Keratinocyte (primary cell): ENCODE results near the gene MRPS7. TPM values are rescaled to one million over a fixed set of nuclear protein-coding genes. Genes with fewer than 3 reads are reported as not detected.
"Not testable (repeated sequence)": the region's sequence is repeated elsewhere in the genome, so short reads cannot be mapped to it uniquely, and the experiment has no call there.

Source experiments
- DNase-seq: peaks from one replicate; pipeline ENCODE4 v3.0.0-alpha.2; 2011; ENCODE audit warnings: low read depth, missing footprints, low spot score
- FAIRE-seq: peaks from 2 replicates; lab custom pipeline; 2011; peaks lifted over from hg19 to GRCh38; lab: Jason Lieb, UNC
- H2AFZ ChIP-seq: 2 replicates; pipeline ENCODE4 v1.6.0; 2012; ENCODE audit warnings: low read length, control low read depth, inconsistent platforms; ENCODE audit not compliant: control insufficient read depth
- H3K27ac ChIP-seq: 2 replicates; pipeline ENCODE4 v1.5.1; 2011; ENCODE audit warnings: low read length; ENCODE audit not compliant: control insufficient read depth, insufficient read depth
- H3K27me3 ChIP-seq: 3 replicates; pipeline ENCODE4 v1.6.0; 2011; ENCODE audit warnings: low read length; ENCODE audit not compliant: control insufficient read depth, insufficient read depth; ENCODE audit errors: extremely low read depth
- H3K36me3 ChIP-seq, 2 experiments: 2 replicates in 1 of 2; 3 replicates in 1 of 2; pipeline ENCODE4 v1.5.1; 2011; ENCODE audit warnings: low read length in 2 of 2, mild to moderate bottlenecking in 1 of 2; ENCODE audit not compliant: control insufficient read depth in 2 of 2, insufficient read depth in 2 of 2; ENCODE audit errors: extremely low read depth in 1 of 2
- H3K4me1 ChIP-seq: 3 replicates; pipeline ENCODE4 v1.5.1; 2011; ENCODE audit warnings: low read length; ENCODE audit not compliant: control insufficient read depth, insufficient read depth; ENCODE audit errors: extremely low read depth
- H3K4me2 ChIP-seq: 3 replicates; pipeline ENCODE4 v1.6.0; 2011; ENCODE audit warnings: low read depth, low read length; ENCODE audit not compliant: control insufficient read depth, insufficient read depth; ENCODE audit errors: extremely low read depth
- H3K4me3 ChIP-seq, 3 experiments: fragments of 200-600 bp in 1 of 3; sonication (generic) in 1 of 3; 2 replicates in 2 of 3; 3 replicates in 1 of 3; pipeline ENCODE4 v1.5.1; 2011 to 2016; ENCODE audit warnings: low read length in 3 of 3, mild to moderate bottlenecking in 3 of 3, control low read depth in 2 of 3, inconsistent platforms in 1 of 3, low read depth in 1 of 3, mixed read lengths in 1 of 3, mixed run types in 1 of 3, moderate library complexity in 1 of 3; ENCODE audit not compliant: control insufficient read depth in 2 of 3, insufficient read depth in 2 of 3; ENCODE audit errors: extremely low read depth in 1 of 3
- H3K79me2 ChIP-seq: 2 replicates; pipeline ENCODE4 v1.6.0; 2012; ENCODE audit warnings: low read length; ENCODE audit not compliant: control insufficient read depth, insufficient read depth
- H3K9ac ChIP-seq: 3 replicates; pipeline ENCODE4 v1.6.0; 2011; ENCODE audit warnings: low read length; ENCODE audit not compliant: control insufficient read depth, insufficient read depth; ENCODE audit errors: extremely low read depth
- H3K9me1 ChIP-seq: 3 replicates; pipeline ENCODE4 v1.6.0; 2011; ENCODE audit warnings: low read length; ENCODE audit not compliant: control insufficient read depth, insufficient read depth; ENCODE audit errors: extremely low read depth
- H3K9me3 ChIP-seq: 2 replicates; pipeline ENCODE4 v1.5.1; 2012; ENCODE audit warnings: low read depth, low read length; ENCODE audit not compliant: control insufficient read depth
- H4K20me1 ChIP-seq: 3 replicates; pipeline ENCODE4 v1.6.0; 2011; ENCODE audit warnings: low read length; ENCODE audit not compliant: control insufficient read depth, insufficient read depth; ENCODE audit errors: extremely low read depth
- CTCF ChIP-seq, 3 experiments: IDR thresholded peaks in 1 of 3; conservative IDR thresholded peaks in 1 of 3; optimal IDR thresholded peaks in 1 of 3; 2 replicates in 2 of 3; 3 replicates in 1 of 3; pipeline versions ENCODE3 to v1.5.1; 2011; ENCODE audit warnings: low read length in 3 of 3, mild to moderate bottlenecking in 3 of 3, moderate library complexity in 2 of 3, control low read depth in 1 of 3, inconsistent platforms in 1 of 3; ENCODE audit not compliant: insufficient read depth in 2 of 3; ENCODE audit errors: extremely low read depth in 1 of 3
- EZH2 ChIP-seq: IDR thresholded peaks from one replicate; pipeline ENCODE4 v1.6.1; 2012; ENCODE audit warnings: inconsistent platforms, mild to moderate bottlenecking, low read length, moderate library complexity
- dilution Hi-C: fragments of 300-500 bp; cut with MboI; formaldehyde crosslinking; loops from one replicate; pipeline ENCODE4 v1.7.0; 2020; ENCODE audit warnings: low sequenced_read_pairs; ENCODE audit not compliant: extremely low pct_ligation_motif_present
- polyA plus RNA-seq, 5 experiments: library from polyadenylated mRNA; depleted of rRNA in 3 of 5; stranded (reverse) in 3 of 5; stranded (forward) in 1 of 5; unstranded in 1 of 5; fragments of >200 nt; gene quantifications; 1 replicate in 1 of 5; 2 replicates in 3 of 5; 3 replicates in 1 of 5; pipeline versions ENCODE4 v1.2.1 to v1.2.3, GENCODE V29; 2011 to 2012; ENCODE audit warnings: missing spikeins in 2 of 5, low read depth in 1 of 5, low replicate concordance in 1 of 5

Gene MRPS7
- polyA plus RNA-seq, 1 donor (not counting 4 experiments of a cell fraction or from before 2014, with no cell fraction given): 79.0 TPM

GRCh38 chr17:75252039-75252816, 9.5 kb upstream of the MRPS7 start:
- no peaks in the 10 kb centered on the region for H4K20me1 ChIP-seq
- H3K4me1 ChIP-seq: no peaks in the 10 kb centered on the region
- no peak overlapping the region for H3K27ac ChIP-seq
- no peak overlapping the region for H2AFZ ChIP-seq
- no peak overlapping the region for H3K4me2 ChIP-seq
- DNase-seq (no peak), FAIRE-seq (no peak)
- H3K9me1 ChIP-seq: no peaks in the 10 kb centered on the region
- H3K9me3 ChIP-seq: no peaks in the 10 kb centered on the region
- peaks cover 0 to 2% of the 10 kb centered on the region in 2 experiments for H3K36me3 ChIP-seq
- TF ChIP-seq CTCF (optimal IDR thresholded peaks at IDR 0.05 in 1 of 3, IDR thresholded peaks at IDR 0.05 in 1 of 3, conservative IDR thresholded peaks at IDR 0.05 in 1 of 3; ENCODE audit: extremely low read depth in 1 of 3, insufficient read depth in 2 of 3, low read length in 3 of 3): no peak
- no peak for TF ChIP-seq EZH2
- H3K4me3 ChIP-seq: no peak overlapping the region
- H3K9ac ChIP-seq: no peak overlapping the region
- H3K79me2 ChIP-seq: peaks cover 48% of the 10 kb centered on the region
- dilution Hi-C loops: no loop called here
- H3K27me3 ChIP-seq: no peaks in the 10 kb centered on the region

- H4K20me1 ChIP-seq, H3K36me3 ChIP-seq, H3K9me1 ChIP-seq, dilution Hi-C loops, H3K27me3 ChIP-seq, H3K4me1 ChIP-seq, H3K4me3 ChIP-seq, FAIRE-seq, H3K9me3 ChIP-seq, DNase-seq, H3K27ac ChIP-seq, H3K9ac ChIP-seq, H2AFZ ChIP-seq, H3K4me2 ChIP-seq: not testable (repeated sequence)
- peaks cover 63% of the 10 kb centered on the region for H3K79me2 ChIP-seq
Observed at GRCh38 chr17:75255954-75256698, 5.6 kb upstream of the MRPS7 start.

GRCh38 chr17:75257228-75257627, 4.5 kb upstream of the MRPS7 start:
- dilution Hi-C loops: not testable (repeated sequence)

More at GRCh38 chr17:75257228-75257627, 4.5 kb upstream of the MRPS7 start:
- H3K36me3 ChIP-seq, H3K4me2 ChIP-seq, H4K20me1 ChIP-seq, H3K4me1 ChIP-seq, DNase-seq, H3K4me3 ChIP-seq, H2AFZ ChIP-seq, H3K27me3 ChIP-seq, FAIRE-seq, H3K9me1 ChIP-seq, H3K9ac ChIP-seq, H3K9me3 ChIP-seq, H3K27ac ChIP-seq: not testable (repeated sequence)
- peaks cover 59% of the 10 kb centered on the region for H3K79me2 ChIP-seq
